ENCODE results near the gene SH2B2. TPM values are rescaled to one million over a fixed set of nuclear protein-coding genes. Genes with fewer than 3 reads are reported as not detected.

The SH2B2 gene
- total RNA-seq, 3 donors from 2014 or later (not counting 1 experiment from before 2014, with no cell fraction given): 1.6 to 2.9 (median 2.0) TPM

- intact Hi-C loops (cut with micrococcal nuclease): no loop called here
- H3K36me3 ChIP-seq (ENCODE audit: control insufficient read depth, insufficient read depth, low read length): peaks cover 2% of the 10 kb centered on the region
- no peaks in the 10 kb centered on the region for H3K4me1 ChIP-seq (ENCODE audit: control insufficient read depth, insufficient read depth, low read length)
- no peaks in the 10 kb centered on the region for H3K27me3 ChIP-seq (ENCODE audit: control insufficient read depth, insufficient read depth, low read length)
- H3K4me3 ChIP-seq (ENCODE audit: low read length): no peak overlapping the region
- no peak overlapping the region for H3K27ac ChIP-seq (ENCODE audit: low read length)
- Mint-ChIP-seq H3K36me3 (peaks cover 8% of the 10 kb centered on the region), H3K9me3 (no peaks in the 10 kb centered on the region), H3K4me3 (no peak overlapping the region), H3K27ac (peak overlapping the region; percentile 21 to 44), H3K27me3 (ENCODE audit: low read depth in 2 of 2) (no peaks in the 10 kb centered on the region), H3K4me1 (peaks cover 14 to 16% of the 10 kb centered on the region in 2 donors)
- TF ChIP-seq CTCF (IDR thresholded peaks at IDR 0.05): no peak
- ATAC-seq: no peak
- WGBS (ENCODE audit: insufficient coverage): 64% methylated on average over 7 of the region's 7 CpGs
- DNase-seq: no peak
- no peaks in the 10 kb centered on the region for H3K9me3 ChIP-seq (ENCODE audit: control insufficient read depth, insufficient read depth, low read length)
Measured at GRCh38 chr7:102251531-102252365, 34.9 kb upstream of the SH2B2 start.

- no peaks in the 10 kb centered on the region for H3K27me3 ChIP-seq (ENCODE audit: control insufficient read depth, insufficient read depth, low read length)
- WGBS (ENCODE audit: insufficient coverage): 69% methylated on average over 11 of the region's 11 CpGs
- Mint-ChIP-seq H3K27me3 (ENCODE audit: low read depth in 2 of 2) (no peaks in the 10 kb centered on the region), H3K4me1 (peaks cover 14 to 16% of the 10 kb centered on the region in 2 donors), H3K27ac (no peak overlapping the region), H3K4me3 (no peak overlapping the region), H3K36me3 (peaks cover 8% of the 10 kb centered on the region), H3K9me3 (no peaks in the 10 kb centered on the region)
- H3K9me3 ChIP-seq (ENCODE audit: control insufficient read depth, insufficient read depth, low read length): no peaks in the 10 kb centered on the region
- no peak for TF ChIP-seq CTCF (IDR thresholded peaks at IDR 0.05)
- H3K27ac ChIP-seq (ENCODE audit: low read length): no peak overlapping the region
- no peak overlapping the region for H3K4me3 ChIP-seq (ENCODE audit: low read length)
- H3K36me3 ChIP-seq (ENCODE audit: control insufficient read depth, insufficient read depth, low read length): peaks cover 2% of the 10 kb centered on the region
- DNase-seq (no peak), ATAC-seq (no peak)
- intact Hi-C loops (cut with micrococcal nuclease): no loop called here
- no peaks in the 10 kb centered on the region for H3K4me1 ChIP-seq (ENCODE audit: control insufficient read depth, insufficient read depth, low read length)
Measured at GRCh38 chr7:102252366-102252982, 34.2 kb upstream of the SH2B2 start.

GRCh38 chr7:102253066-102253972 lies 33.3 kb upstream of the SH2B2 start:
- no peak overlapping the region for H3K27ac Mint-ChIP-seq
- H3K36me3 Mint-ChIP-seq: peaks cover 8% of the 10 kb centered on the region
- WGBS (ENCODE audit: insufficient coverage): 95% methylated on average over 19 of the region's 19 CpGs
- Histone ChIP-seq H3K4me1 (ENCODE audit: control insufficient read depth, insufficient read depth, low read length) (no peaks in the 10 kb centered on the region), H3K4me3 (ENCODE audit: low read length) (no peak overlapping the region), H3K36me3 (ENCODE audit: control insufficient read depth, insufficient read depth, low read length) (peaks cover 2% of the 10 kb centered on the region), H3K27me3 (ENCODE audit: control insufficient read depth, insufficient read depth, low read length) (no peaks in the 10 kb centered on the region), H3K9me3 (ENCODE audit: control insufficient read depth, insufficient read depth, low read length) (no peaks in the 10 kb centered on the region), H3K27ac (ENCODE audit: low read length) (no peak overlapping the region)
- H3K27me3 Mint-ChIP-seq (ENCODE audit: low read depth in 2 of 2): no peaks in the 10 kb centered on the region
- ATAC-seq: no peak
- H3K4me3 Mint-ChIP-seq: no peak overlapping the region
- intact Hi-C loops (cut with micrococcal nuclease): no loop called here
- peaks cover 14 to 16% of the 10 kb centered on the region in 2 donors for H3K4me1 Mint-ChIP-seq
- TF ChIP-seq CTCF (IDR thresholded peaks at IDR 0.05): no peak
- DNase-seq: no peak
- H3K9me3 Mint-ChIP-seq: no peaks in the 10 kb centered on the region
